ENCODE measurements around the gene SMCO3. TPM values are rescaled to one million over a fixed set of nuclear protein-coding genes. Genes with fewer than 3 reads are reported as not detected.

Gene SMCO3
- total RNA-seq, 2 donors from 2014 or later, result 2.2 TPM; not detected in 1

DNA sequence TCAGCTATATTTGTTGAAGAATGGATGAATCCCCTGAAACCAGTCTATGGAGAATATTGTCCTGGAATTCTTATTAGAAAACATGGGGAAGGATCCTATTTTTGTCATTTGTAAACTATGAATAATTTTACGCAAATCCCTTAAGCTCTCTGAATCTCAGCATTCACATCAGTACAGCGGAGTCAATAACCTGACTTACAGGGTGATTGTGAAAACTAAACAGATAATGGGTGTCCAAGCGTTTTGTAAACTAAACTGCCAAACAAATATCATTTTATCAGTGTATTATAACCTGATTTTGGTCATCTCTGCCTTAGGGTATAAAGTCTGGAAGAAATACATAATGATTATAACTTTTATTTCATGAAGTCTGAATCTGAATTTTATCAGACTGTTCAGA is 19.4 kb upstream of the SMCO3 start:
- Histone ChIP-seq H3K27ac (no peak overlapping the region), H3K4me3 (no peak overlapping the region), H3K36me3 (no peaks in the 10 kb centered on the region), H3K9me3 (no peaks in the 10 kb centered on the region), H3K4me1 (replicated peaks) (no peaks in the 10 kb centered on the region), H3K27me3 (replicated peaks; ENCODE audit: insufficient read depth) (no peaks in the 10 kb centered on the region)
- TF ChIP-seq, protein P1, sequence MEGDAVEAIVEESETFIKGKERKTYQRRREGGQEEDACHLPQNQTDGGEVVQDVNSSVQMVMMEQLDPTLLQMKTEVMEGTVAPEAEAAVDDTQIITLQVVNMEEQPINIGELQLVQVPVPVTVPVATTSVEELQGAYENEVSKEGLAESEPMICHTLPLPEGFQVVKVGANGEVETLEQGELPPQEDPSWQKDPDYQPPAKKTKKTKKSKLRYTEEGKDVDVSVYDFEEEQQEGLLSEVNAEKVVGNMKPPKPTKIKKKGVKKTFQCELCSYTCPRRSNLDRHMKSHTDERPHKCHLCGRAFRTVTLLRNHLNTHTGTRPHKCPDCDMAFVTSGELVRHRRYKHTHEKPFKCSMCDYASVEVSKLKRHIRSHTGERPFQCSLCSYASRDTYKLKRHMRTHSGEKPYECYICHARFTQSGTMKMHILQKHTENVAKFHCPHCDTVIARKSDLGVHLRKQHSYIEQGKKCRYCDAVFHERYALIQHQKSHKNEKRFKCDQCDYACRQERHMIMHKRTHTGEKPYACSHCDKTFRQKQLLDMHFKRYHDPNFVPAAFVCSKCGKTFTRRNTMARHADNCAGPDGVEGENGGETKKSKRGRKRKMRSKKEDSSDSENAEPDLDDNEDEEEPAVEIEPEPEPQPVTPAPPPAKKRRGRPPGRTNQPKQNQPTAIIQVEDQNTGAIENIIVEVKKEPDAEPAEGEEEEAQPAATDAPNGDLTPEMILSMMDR (IDR thresholded peaks at IDR 0.05), result no peak
- no peak for TF ChIP-seq POLR2A (IDR thresholded peaks at IDR 0.05)
- TF ChIP-seq POLR2AphosphoS5 (IDR thresholded peaks at IDR 0.05), result no peak
- 80% methylated on average over 3 of the region's 3 CpGs for WGBS
- intact Hi-C loops (cut with DNase I), result no loop called here
- no peak for DNase-seq (ENCODE audit: low spot score)

DNA sequence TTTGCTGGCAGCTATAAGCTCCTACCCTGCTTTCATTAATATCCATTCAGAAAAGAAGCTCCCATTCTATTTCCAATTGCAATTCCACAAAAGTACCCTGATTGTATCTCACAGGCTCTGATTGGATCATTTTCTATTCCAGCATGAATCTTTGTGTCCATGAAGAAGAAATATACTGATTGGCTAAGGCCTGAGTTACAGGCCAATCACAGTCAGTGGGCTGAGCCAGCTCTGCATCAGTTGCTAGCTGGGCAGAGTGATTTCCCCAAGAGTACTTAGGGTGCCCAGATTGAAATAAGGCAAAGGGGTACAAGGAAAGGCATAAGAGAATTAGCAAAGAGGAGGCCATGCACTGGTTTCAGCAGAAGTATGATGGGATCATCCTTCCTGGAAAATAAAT is 14.9 kb upstream of the SMCO3 start:
- Histone ChIP-seq H3K4me1 (replicated peaks) (no peaks in the 10 kb centered on the region), H3K4me3 (no peak overlapping the region), H3K36me3 (no peaks in the 10 kb centered on the region), H3K27me3 (replicated peaks; ENCODE audit: insufficient read depth) (no peaks in the 10 kb centered on the region), H3K9me3 (no peaks in the 10 kb centered on the region), H3K27ac (no peak overlapping the region)
- DNase-seq (ENCODE audit: low spot score), result no peak
- TF ChIP-seq POLR2AphosphoS5 (IDR thresholded peaks at IDR 0.05), result no peak
- TF ChIP-seq, protein P1 (IDR thresholded peaks at IDR 0.05), result no peak
- intact Hi-C loops (cut with DNase I), result no loop called here

DNA sequence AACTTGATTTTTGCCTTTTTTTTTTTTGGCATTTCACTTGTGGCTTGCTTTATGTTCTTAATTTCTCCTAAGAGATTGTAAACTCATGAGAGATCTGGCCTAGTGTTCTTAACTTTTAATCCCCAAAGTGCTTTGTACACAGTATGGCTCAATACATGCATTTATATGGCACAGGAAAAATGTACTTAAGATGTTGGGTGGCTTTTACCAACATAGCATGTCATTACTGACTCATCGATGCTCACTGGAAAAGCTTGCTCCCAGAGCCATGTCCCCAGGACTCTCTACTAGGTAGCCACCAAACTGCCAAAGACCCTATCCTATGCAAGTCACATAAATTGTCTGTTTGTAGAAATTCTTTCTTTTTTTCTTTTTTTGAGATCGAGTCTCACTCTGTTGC is 13.1 kb upstream of the SMCO3 start:
- Histone ChIP-seq H3K27ac (no peak overlapping the region), H3K36me3 (no peaks in the 10 kb centered on the region), H3K27me3 (replicated peaks; ENCODE audit: insufficient read depth) (no peaks in the 10 kb centered on the region), H3K4me1 (replicated peaks) (no peaks in the 10 kb centered on the region), H3K4me3 (no peak overlapping the region), H3K9me3 (no peaks in the 10 kb centered on the region)
- TF ChIP-seq, protein P1 (IDR thresholded peaks at IDR 0.05), result no peak
- TF ChIP-seq POLR2AphosphoS5 (IDR thresholded peaks at IDR 0.05), result no peak
- intact Hi-C loops (cut with DNase I), result no loop called here
- WGBS, result 86% methylated on average over 2 of the region's 2 CpGs
- DNase-seq (ENCODE audit: low spot score), result no peak

DNA sequence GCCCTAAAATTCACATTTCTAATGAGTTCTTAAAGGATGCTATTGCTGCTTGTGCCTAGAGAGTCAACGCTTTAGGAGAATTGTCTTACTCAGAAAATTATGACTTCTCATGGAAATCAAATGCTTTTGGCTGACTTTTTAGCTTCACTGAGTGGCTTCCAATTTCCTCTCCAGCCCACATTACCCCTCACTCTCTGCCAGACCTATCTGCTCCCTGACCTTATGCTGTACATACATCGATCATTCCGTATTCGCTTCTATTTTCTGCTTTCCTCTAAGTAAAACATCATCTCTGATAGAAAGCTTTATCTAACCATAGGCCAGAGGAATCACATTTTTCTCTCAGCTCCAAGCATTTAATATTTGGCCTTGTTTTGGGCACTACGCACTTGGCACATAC is 12.5 kb upstream of the SMCO3 start:
- Histone ChIP-seq H3K4me3 (no peak overlapping the region), H3K4me1 (replicated peaks) (no peaks in the 10 kb centered on the region), H3K27ac (no peak overlapping the region), H3K9me3 (no peaks in the 10 kb centered on the region), H3K36me3 (no peaks in the 10 kb centered on the region), H3K27me3 (replicated peaks; ENCODE audit: insufficient read depth) (no peaks in the 10 kb centered on the region)
- DNase-seq (ENCODE audit: low spot score), result no peak
- WGBS, result 88% methylated on average over 5 of the region's 5 CpGs
- intact Hi-C loops (cut with DNase I), result no loop called here
- TF ChIP-seq, protein P1 (IDR thresholded peaks at IDR 0.05), result no peak
- TF ChIP-seq POLR2AphosphoS5 (IDR thresholded peaks at IDR 0.05) (no peak), POLR2A (IDR thresholded peaks at IDR 0.05) (no peak)

DNA sequence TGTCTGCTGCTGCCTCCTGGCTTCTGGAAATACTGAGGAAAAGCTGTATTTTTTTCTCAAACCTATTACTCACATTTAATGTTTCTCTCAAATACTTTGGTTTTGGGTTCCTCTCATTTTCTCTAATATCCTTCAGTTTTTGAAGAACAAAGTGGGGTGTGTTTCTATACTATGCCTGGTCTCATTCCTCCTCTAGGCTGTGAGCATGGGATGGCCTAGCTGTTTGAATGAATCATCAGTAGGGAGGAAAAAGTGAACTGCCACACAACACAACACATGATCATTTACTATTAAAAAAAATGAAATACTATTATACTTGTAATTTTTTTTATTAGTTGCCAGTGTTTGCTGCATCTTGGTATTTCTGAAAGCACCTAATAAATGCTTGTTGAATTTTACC is 11.3 kb upstream of the SMCO3 start:
- no peaks in the 10 kb centered on the region for H3K36me3 ChIP-seq
- H3K27me3 ChIP-seq (replicated peaks; ENCODE audit: insufficient read depth), result no peaks in the 10 kb centered on the region
- TF ChIP-seq POLR2A (IDR thresholded peaks at IDR 0.05), result no peak
- no peak for TF ChIP-seq POLR2AphosphoS5 (IDR thresholded peaks at IDR 0.05)
- TF ChIP-seq, protein P1 (IDR thresholded peaks at IDR 0.05), result no peak
- no peaks in the 10 kb centered on the region for H3K4me1 ChIP-seq (replicated peaks)
- no peak overlapping the region for H3K4me3 ChIP-seq
- no peak overlapping the region for H3K27ac ChIP-seq
- intact Hi-C loops (cut with DNase I), result no loop called here
- DNase-seq (ENCODE audit: low spot score), result no peak
- no peaks in the 10 kb centered on the region for H3K9me3 ChIP-seq
